ENCODE data around the gene FADS2. TPM values are rescaled to one million over a fixed set of nuclear protein-coding genes. Genes with fewer than 3 reads are reported as not detected.

The FADS2 gene
- total and polyA plus RNA-seq, 2 of the 13 experiments (the other 11 are each of a cell fraction or from before 2014, with no cell fraction given): 90.1 to 124 TPM

DNA sequence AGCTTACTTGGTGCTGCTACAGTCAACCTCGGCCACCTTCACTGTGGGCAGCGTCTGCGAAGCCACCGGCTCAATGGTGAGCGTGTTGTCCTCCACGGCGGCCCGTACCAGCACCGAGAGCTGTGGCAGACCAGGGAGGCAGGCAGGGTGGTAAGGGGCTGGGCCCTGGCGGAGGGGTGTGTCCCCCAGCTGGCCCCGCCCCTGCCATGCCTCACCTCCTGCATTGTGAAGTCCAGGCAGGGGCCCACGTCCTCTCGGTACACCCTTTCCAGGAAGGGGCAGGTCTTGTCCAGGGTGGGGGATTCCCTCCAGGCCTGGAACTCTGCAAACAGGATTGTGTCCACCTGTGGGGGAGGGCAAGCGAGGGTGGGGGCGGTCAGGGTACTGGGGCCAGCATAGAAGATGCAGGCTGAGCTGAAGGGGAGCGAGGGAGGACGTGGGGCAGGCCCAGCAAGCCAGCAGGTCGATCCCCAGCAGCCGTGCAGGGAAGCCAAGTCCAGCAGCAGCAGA lies 76.5 kb downstream of the FADS2 start (continued):
- TF ChIP-seq ZNF850 (CRISPR knock-in tag; conservative IDR thresholded peaks at IDR 0.05): no peak
- TF ChIP-seq ZNF589 (CRISPR knock-in tag; conservative IDR thresholded peaks at IDR 0.05): no peak
- TF ChIP-seq HCFC1 (IDR thresholded peaks at IDR 0.05; ENCODE audit: low read depth, low read length): no peak
- TF ChIP-seq ZNF274 (CRISPR knock-in tag; IDR thresholded peaks at IDR 0.05): no peak
- no peak for TF ChIP-seq STAT5B (CRISPR knock-in tag; IDR thresholded peaks at IDR 0.05)
- no peak for TF ChIP-seq TOE1 (CRISPR knock-in tag; IDR thresholded peaks at IDR 0.05)
- peak; percentile 25; the same call in 1 of the 2 replicates for TF ChIP-seq MYC (CRISPR knock-in tag; IDR thresholded peaks at IDR 0.05; ENCODE audit: borderline replicate concordance)
- no peak for TF ChIP-seq ZMYM4 (CRISPR knock-in tag; IDR thresholded peaks at IDR 0.05)
- no peak for TF ChIP-seq NFYB (CRISPR knock-in tag; IDR thresholded peaks at IDR 0.05)
- TF ChIP-seq RELA (CRISPR knock-in tag; IDR thresholded peaks at IDR 0.05): peak; percentile 85; the same call in 1 of the 2 replicates
- no peak for TF ChIP-seq ZNF558 (CRISPR knock-in tag; IDR thresholded peaks at IDR 0.05; ENCODE audit: borderline replicate concordance)
- TF ChIP-seq LCORL (IDR thresholded peaks at IDR 0.05): no peak
- TF ChIP-seq LCORL (CRISPR knock-in tag; IDR thresholded peaks at IDR 0.05): no peak; the same call in 1 of the 2 replicates
- TF ChIP-seq TFDP2 (CRISPR knock-in tag; IDR thresholded peaks at IDR 0.05): no peak
- no peak for TF ChIP-seq GATA4 (IDR thresholded peaks at IDR 0.05; ENCODE audit: borderline replicate concordance, low read depth)
- no peak for TF ChIP-seq ZNF746 (CRISPR knock-in tag; IDR thresholded peaks at IDR 0.05)
- no peak for TF ChIP-seq RBAK (CRISPR knock-in tag; IDR thresholded peaks at IDR 0.05)
- TF ChIP-seq NCOR1 (IDR thresholded peaks at IDR 0.05; ENCODE audit: borderline replicate concordance, low read length): no peak
- TF ChIP-seq ZNF557 (CRISPR knock-in tag; IDR thresholded peaks at IDR 0.05): no peak
- TF ChIP-seq, protein P1, sequence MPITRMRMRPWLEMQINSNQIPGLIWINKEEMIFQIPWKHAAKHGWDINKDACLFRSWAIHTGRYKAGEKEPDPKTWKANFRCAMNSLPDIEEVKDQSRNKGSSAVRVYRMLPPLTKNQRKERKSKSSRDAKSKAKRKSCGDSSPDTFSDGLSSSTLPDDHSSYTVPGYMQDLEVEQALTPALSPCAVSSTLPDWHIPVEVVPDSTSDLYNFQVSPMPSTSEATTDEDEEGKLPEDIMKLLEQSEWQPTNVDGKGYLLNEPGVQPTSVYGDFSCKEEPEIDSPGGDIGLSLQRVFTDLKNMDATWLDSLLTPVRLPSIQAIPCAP (CRISPR knock-in tag; IDR thresholded peaks at IDR 0.05; ENCODE audit: low read depth): 0 out of 2 replicates have a peak, but pooled peaks have one; percentile 51
- no peak for TF ChIP-seq ZBTB2 (CRISPR knock-in tag; IDR thresholded peaks at IDR 0.05; ENCODE audit: low read depth)
- peak; percentile 79 for TF ChIP-seq ZNF350 (CRISPR knock-in tag; IDR thresholded peaks at IDR 0.05; ENCODE audit: borderline replicate concordance, low read depth)
- TF ChIP-seq HNRNPH1 (optimal IDR thresholded peaks at IDR 0.05; ENCODE audit: low read depth, low read length): no peak
- peak; percentile 54; the same call in 1 of the 2 replicates for TF ChIP-seq CCDC6 (CRISPR knock-in tag; IDR thresholded peaks at IDR 0.05)
- TF ChIP-seq BATF2 (CRISPR knock-in tag; IDR thresholded peaks at IDR 0.05): no peak
- TF ChIP-seq ZC3H13 (CRISPR knock-in tag; IDR thresholded peaks at IDR 0.05): no peak
- no peak for TF ChIP-seq NCOA2 (CRISPR knock-in tag; IDR thresholded peaks at IDR 0.05)
- TF ChIP-seq CENPBD1 (CRISPR knock-in tag; IDR thresholded peaks at IDR 0.05; ENCODE audit: borderline replicate concordance, low read depth): no peak

Data from HepG2 (cell line).